IMR-90 (cell line): ENCODE data around the gene NKPD1.

Experiments used
- MAZ ChIP-seq: IDR thresholded peaks from 2 replicates; pipeline ENCODE4 v1.6.1; 2012; ENCODE audit warnings: low read depth, mild to moderate bottlenecking, low read length, improper control_type of control experiment, moderate library complexity, borderline replicate concordance
- POLR2A ChIP-seq: IDR thresholded peaks from 2 replicates; pipeline ENCODE4 v1.6.1; 2012; ENCODE audit warnings: mild to moderate bottlenecking, low read depth, low read length
- RAD21 ChIP-seq: IDR thresholded peaks from 2 replicates; pipeline ENCODE4 v1.6.1; 2012; ENCODE audit warnings: low read length, improper control_type of control experiment
- TF ChIP-seq, protein P1 (sequence below): conservative IDR thresholded peaks from 2 replicates; pipeline ENCODE4 v1.5.1; 2012; ENCODE audit warnings: mild to moderate bottlenecking, low read depth, low read length, improper control_type of control experiment

- TF ChIP-seq, protein P1, sequence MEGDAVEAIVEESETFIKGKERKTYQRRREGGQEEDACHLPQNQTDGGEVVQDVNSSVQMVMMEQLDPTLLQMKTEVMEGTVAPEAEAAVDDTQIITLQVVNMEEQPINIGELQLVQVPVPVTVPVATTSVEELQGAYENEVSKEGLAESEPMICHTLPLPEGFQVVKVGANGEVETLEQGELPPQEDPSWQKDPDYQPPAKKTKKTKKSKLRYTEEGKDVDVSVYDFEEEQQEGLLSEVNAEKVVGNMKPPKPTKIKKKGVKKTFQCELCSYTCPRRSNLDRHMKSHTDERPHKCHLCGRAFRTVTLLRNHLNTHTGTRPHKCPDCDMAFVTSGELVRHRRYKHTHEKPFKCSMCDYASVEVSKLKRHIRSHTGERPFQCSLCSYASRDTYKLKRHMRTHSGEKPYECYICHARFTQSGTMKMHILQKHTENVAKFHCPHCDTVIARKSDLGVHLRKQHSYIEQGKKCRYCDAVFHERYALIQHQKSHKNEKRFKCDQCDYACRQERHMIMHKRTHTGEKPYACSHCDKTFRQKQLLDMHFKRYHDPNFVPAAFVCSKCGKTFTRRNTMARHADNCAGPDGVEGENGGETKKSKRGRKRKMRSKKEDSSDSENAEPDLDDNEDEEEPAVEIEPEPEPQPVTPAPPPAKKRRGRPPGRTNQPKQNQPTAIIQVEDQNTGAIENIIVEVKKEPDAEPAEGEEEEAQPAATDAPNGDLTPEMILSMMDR = no peak
- TF ChIP-seq POLR2A (no peak), RAD21 (no peak), MAZ (no peak)
Measured at GRCh38 chr19:45138303-45138751, 22.5 kb downstream of the NKPD1 start.
